Activated CD8-positive, alpha-beta memory T cell treated with anti-CD3 and anti-CD28 coated beads for 24 hours (primary cell): ENCODE results near the gene IFITM1.

Experiments used
- DNase-seq: peaks from one replicate; pipeline ENCODE4 v3.0.0-alpha.2; 2020

Gene IFITM1

GRCh38 chr11:282630-283360 lies 31.0 kb upstream of the IFITM1 start:
- peak; percentile 61 for DNase-seq

DNA sequence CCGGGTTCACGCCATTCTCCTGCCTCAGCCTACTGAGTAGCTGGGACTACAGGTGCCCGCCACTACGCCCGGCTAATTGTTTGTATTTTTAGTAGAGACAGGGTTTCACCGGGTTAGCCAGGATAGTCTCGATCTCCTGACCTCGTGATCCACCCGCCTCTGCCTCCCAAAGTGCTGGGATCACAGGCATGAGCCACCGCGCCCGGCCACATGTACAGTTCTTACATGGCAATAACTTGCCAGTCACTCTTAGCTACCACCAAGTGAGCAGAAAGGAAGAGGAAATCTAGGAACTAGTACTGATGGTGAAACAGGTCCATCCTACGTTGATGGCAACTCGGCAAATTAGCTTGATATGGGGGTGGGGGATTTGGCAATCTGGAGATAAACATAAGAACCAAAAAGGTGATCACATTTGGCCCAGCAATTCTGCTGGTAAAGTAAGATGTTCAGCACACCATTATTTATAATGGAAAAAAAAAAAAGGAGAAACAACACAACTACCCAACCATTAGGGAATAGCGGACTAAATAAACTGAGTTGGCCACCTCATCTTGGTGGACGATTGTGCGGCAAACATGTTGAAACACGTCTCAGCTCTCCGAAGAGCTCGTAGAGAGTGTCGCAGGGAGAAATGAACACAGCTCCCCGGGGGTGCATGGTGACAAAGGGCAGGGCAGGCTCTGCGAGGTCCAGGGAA lies 30.3 kb upstream of the IFITM1 start:
- peak; percentile 61 for DNase-seq

- peak; percentile 59 for DNase-seq
Measured at GRCh38 chr11:284105-285020, 29.5 kb upstream of the IFITM1 start.

DNA sequence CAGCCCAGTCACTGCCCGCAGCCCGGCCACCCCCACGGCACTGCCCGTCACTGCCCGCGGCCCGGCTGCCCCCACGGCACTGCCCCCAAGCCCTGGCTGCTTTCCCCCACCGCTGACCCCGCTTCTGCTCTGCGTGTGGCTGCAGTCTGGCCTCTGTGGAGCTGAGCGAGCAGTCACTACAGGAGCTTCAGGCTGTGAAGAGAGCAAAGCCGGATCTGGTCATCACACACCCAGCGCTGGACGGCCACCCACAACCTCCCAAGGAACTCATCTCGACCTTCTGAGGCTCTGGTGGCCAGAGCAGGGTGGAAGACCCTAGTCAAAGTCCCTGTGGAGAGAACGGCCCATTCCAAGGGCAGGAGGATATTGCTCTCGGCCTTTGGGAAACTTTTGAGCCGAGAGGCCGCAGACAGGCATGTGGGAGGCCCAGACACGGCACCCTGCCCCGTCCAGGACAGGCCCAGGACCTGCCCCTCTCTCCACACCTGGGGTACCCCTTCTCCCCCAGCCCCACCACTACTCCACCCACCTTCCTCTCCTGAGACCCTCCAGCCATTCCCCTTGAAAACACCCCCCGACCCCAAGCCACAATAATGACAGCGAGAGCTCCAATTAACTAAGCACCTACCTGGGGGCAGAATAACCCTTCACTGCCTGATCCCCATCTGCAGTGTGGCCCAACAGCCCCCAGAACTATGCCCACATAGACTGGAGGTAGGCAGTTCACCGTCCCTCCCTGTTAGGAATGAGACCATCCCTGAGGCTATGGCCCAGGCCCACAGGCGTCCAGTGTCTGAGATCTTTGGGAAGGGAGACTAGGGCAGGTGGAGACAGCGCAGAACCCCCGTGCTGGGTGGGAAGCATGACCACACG lies 28.6 kb upstream of the IFITM1 start:
- peak; percentile 55 for DNase-seq

DNA sequence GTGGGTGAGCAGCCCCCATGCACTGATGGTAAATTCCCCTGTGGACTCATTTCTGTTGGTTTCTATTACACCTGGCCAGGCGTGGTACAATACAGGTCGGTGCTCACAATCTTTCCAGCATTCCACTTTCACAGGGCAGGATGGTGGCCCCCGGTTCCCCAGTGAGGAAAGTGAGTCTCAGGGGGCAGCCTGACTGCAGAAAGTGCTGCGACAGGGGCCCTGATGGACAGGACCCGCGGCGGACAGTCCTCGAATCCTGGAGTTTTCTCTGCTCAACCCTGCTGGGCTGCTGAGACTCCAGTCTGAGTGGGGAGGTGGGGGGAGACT lies 28.0 kb upstream of the IFITM1 start:
- DNase-seq: no peak

- peak; percentile 73 for DNase-seq
Measured at GRCh38 chr11:286977-287820, 26.6 kb upstream of the IFITM1 start.

GRCh38 chr11:287821-288477 lies 25.9 kb upstream of the IFITM1 start:
- DNase-seq: peak; percentile 79

DNA sequence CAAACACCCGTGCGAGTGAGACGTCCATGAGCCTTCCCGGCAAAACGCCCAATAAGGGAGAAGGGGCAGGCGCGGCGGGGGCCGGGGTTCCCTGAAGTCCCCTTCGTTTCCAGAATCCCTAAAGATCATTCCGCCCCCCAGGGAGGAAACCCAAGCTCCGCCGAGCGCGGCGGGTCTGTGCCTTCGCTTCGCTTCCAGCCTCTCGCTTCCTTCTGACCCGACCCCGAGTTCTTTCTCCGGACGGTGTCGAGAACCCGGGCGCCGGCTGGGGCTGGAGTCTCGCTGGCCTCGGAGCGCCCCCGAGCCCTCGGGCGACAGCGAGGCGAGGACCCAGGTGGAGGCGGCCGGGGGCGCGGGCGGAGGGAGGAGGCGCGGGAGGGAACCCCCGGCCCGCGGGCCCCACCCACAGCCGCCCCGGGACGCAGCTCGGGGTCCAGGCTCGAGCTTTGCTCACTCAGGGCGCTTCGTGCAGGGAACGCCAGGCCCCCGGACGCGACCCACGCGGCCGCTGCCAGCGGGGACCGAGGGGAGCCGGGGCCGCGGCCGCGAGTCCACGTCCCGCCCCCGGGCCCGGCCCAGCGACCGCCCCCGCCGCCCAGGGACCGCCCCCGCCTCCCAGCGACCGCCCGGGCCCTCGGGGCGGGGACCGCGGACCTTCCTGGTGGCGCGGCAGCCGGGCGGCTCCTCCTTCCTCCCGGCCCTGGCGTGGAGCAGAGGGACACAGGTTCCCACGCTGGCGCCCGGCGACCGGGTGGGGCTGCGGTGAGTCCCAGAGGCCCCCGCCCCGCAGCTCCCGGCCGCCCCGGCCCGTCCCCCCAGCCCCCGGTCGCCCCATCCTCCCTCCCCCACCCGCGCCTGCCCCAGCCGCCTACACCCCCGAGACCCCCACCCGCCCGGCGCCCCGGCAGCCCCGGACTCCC lies 25.1 kb upstream of the IFITM1 start, which contains the start of gene PGGHG:
Gene PGGHG (plus strand): TSS at position 649 of the 920 bp plus-strand sequence. CDS start 691 bp downstream, outside the sequence.
- peak; percentile 79 for DNase-seq

DNA sequence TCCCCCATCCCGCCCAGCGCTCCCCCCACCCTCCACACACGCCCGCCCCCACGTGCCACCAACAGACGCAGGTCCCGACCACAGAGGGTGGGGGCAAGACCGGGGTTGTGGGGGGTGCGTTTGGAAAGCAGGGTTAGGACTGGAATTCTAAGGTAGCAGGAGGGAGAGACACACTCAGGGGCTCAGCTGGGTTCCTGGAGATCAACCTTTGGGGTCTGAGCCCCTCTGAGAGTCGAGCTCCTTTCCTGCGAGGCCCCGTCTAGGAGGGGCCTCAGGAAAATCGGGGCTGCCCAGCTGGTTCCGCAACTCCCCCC lies 24.5 kb upstream of the IFITM1 start:
- peak; percentile 72 for DNase-seq

DNA sequence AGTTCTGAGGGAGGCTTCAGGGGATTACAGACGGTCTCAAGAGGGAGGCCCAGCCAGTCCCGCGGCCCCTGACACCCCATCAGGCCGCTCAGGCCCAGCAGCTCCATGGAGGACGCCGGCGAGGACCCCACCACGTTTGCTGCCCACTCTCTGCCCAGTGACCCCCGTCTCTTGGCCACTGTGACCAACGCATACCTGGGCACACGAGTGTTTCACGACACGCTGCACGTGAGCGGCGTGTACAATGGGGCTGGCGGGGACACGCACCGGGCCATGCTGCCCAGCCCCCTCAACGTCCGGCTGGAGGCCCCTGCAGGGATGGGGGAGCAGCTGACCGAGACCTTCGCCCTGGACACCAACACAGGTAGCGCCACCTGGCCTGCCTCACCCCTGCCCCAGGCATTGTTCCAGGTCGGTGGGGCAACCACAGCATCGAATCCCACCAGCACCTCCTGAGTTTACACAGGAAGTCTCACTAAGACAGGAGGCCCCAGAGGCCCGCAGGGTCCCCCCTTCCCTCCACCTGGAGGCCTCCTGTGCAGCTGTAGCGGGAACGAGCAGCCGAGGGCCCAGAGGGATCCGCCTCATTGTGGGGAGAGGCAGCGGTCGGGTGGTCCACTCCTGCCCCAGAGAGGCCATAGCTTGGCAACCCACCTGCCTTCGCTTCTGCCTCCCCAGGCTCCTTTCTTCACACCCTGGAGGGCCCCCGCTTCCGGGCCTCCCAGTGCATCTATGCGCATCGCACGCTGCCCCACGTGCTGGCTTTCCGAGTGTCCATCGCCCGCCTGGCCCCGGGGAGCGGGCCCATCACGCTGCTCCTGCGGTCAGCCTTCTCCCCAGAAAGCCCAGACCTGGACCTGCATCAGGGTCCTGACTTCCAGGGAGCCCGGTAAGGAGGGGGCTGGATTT lies 23.9 kb upstream of the IFITM1 start:
- DNase-seq: no peak

- DNase-seq: no peak
Measured at GRCh38 chr11:290621-291231, 23.1 kb upstream of the IFITM1 start.

- DNase-seq: no peak
Measured at GRCh38 chr11:291281-292210, 22.3 kb upstream of the IFITM1 start.

DNA sequence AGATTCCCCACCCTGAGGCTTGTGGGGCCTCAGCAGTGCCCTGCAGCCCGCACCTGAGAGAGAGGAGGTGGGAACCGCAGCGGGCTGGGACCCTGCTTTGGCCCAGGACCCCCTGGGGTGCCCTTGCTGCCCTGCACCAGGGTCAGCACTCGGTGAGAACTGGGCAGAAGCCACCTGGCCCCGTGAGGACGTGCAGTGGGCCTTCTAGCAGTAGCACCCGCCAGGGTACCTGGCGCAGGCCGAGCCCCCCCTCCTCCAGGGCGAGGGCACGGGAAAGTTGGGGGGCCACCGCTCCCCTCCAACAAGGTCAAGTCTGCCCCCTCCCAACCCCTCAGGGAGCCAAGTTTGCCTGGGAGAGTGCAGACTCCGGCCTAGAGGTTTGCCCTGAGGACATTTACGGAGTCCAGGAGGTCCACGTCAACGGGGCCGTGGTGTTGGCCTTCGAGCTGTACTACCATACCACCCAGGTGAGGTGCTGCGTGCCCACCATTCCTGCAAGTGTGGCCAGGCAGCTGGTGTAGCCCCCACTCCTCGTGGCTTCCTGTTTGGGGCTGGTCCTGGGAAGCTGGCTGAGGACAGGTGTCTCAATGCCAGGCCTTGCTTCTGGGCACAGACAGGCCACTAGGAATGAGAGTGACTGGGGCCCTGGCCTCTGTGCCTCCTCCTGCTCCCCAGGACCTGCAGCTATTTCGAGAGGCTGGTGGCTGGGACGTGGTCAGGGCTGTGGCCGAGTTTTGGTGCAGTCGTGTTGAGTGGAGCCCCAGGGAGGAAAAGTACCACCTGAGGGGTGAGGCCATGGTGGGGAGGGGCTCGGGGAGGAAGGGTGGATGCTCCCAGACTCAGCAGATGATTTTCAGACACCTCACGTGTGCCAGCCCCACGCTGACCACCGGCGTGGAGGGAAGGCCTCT lies 21.4 kb upstream of the IFITM1 start:
- no peak for DNase-seq

DNA sequence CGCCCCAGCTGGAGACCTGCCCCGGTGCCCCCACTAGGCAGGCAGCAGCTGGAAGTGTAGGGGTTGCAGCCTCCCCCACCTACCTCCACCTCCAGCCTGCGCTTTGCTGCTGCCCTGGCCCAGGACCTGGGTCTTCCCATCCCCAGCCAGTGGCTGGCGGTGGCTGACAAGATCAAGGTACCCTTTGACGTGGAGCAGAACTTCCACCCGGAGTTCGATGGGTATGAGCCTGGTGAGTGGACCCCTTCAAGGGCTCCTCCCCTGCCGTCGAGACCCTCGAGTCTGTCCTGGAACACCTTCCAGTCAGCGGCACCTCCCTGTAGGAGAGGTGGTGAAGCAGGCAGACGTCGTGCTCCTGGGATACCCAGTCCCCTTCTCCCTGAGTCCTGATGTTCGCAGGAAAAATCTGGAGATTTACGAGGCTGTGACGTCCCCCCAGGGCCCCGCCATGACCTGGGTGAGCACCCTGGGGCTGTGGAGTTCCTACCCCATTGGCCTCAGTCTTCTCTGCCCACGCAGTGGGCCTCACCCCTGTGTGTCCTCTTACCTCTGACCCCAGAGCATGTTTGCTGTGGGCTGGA lies 20.5 kb upstream of the IFITM1 start:
- no peak for DNase-seq

GRCh38 chr11:293852-294661 lies 19.8 kb upstream of the IFITM1 start:
- DNase-seq: no peak
